IPS-18a (cell line): Measurements from ENCODE around the gene CEBPA.

Experiments
- H3K27ac ChIP-seq: one replicate; pipeline ENCODE4 v1.5.1; 2013; ENCODE audit warnings: low read length
- H3K27me3 ChIP-seq: one replicate; pipeline ENCODE4 v1.6.1; 2013; ENCODE audit warnings: mild to moderate bottlenecking, low read length; ENCODE audit not compliant: control insufficient read depth, insufficient read depth
- H3K36me3 ChIP-seq: one replicate; pipeline ENCODE4 v1.6.1; 2013; ENCODE audit warnings: low read depth, low read length; ENCODE audit not compliant: control insufficient read depth
- H3K4me1 ChIP-seq: one replicate; pipeline ENCODE4 v1.6.1; 2013; ENCODE audit warnings: low read depth, low read length; ENCODE audit not compliant: control insufficient read depth
- H3K4me3 ChIP-seq: one replicate; pipeline ENCODE4 v1.5.1; 2013; ENCODE audit warnings: low read length
- H3K9ac ChIP-seq: one replicate; pipeline ENCODE4 v1.6.1; 2013; ENCODE audit warnings: mild to moderate bottlenecking, low read length, moderate library complexity
- H3K9me3 ChIP-seq: one replicate; pipeline ENCODE4 v1.6.1; 2013; ENCODE audit warnings: low read depth, low read length; ENCODE audit not compliant: control insufficient read depth

Gene CEBPA

GRCh38 chr19:33273881-33274662, 28.3 kb downstream of the CEBPA start:
- Histone ChIP-seq H3K36me3 (no peaks in the 10 kb centered on the region), H3K4me3 (no peak overlapping the region), H3K9me3 (no peaks in the 10 kb centered on the region), H3K9ac (no peak overlapping the region), H3K4me1 (peaks cover 7% of the 10 kb centered on the region), H3K27ac (no peak overlapping the region), H3K27me3 (no peaks in the 10 kb centered on the region)

DNA sequence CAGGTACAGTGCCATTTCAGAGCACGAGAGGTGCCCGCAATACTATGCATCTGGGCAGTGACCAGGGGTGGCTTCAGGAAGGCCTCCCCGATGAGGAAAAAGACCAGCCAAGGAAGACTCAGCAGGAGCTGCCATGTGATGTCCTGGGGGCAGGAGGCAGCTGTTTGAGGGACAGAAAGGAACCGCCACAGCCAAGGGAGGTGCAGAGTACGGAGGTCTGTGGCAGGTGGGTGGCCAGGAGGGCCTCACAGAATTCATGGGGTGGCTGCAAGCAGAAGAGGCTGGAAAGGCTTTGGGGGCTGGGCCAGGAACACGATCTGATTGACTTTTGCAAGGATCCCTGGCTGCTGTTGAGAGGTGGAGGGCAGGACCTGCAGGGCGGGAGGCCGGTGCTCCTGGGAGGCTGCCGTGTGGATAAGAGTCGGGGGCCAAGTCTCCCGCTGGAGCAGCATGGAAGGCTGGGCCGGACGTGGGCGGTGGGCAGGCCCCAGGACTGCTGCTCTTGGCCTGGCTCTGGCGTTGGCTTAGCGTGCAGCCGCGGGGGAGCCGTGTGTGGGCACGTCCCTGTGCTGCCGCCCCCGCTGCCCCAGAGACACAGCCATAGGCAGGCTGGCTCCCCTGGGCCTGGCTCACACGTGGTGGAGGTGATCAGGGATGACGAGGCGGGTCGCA, 29.1 kb downstream of the CEBPA start:
- no peaks in the 10 kb centered on the region for H3K9me3 ChIP-seq
- no peak overlapping the region for H3K27ac ChIP-seq
- no peak overlapping the region for H3K9ac ChIP-seq
- H3K36me3 ChIP-seq: no peaks in the 10 kb centered on the region
- H3K27me3 ChIP-seq: no peaks in the 10 kb centered on the region
- peaks cover 7% of the 10 kb centered on the region for H3K4me1 ChIP-seq
- no peak overlapping the region for H3K4me3 ChIP-seq

DNA sequence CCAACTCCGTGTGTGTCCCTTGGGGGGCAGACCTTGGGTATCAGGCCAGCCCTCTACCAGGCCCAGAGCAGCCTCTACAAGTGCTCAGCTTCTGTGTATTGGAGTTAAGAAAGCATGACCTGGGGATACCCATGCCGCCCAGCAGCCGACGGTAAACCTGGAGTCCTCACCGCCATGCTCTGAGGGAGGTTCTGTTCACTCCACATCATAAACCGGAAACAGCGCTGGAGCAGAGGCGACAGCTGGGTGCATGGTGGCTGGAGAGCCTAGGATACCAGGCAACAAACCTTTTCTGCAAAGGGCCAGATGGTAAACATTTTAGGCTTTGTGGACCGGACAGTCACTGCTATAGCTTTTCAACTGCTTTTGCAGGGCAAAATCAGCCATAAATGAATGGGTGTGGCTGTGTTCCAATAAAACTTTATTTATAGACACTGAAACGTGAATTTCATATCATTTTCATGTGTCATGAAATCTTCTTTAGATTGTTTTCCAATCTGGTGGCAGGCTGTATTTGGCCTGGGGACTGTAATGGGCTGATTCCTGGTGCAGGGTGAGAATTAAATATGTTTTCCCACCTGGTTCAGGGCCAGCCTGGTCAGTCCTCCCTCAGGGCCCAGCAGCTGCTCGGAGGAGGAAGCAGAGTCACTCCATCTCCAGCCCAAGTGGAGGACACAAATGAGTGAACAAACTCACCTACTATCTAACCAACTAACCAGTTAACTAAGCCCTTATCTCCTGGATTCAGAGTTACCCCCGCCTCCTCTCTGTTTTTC, 30.9 kb downstream of the CEBPA start:
- Histone ChIP-seq H3K4me3 (no peak overlapping the region), H3K9ac (no peak overlapping the region), H3K27ac (no peak overlapping the region)

DNA sequence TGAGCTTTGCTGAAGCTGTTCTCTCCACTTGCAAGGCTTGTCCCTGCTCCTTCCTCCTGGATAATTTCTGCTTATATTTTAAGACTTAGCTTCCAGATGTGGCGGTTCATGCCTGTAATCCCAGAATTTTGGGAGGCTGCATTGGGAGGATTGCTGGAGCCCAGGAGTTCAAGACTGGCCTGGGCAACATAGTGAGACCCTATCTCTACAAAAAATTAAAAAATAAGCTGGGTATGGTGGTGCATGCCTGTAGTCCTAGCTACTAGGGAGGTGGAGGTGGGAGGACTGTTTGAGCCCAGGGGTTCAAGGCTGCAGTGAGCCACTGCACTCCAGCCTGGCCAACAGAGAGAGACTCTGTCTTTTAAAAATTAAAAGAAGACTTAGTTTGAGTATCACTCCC, 31.6 kb downstream of the CEBPA start:
- no peak overlapping the region for H3K4me3 ChIP-seq
- H3K9me3 ChIP-seq: no peaks in the 10 kb centered on the region

More for the DNA sequence above, 30.9 kb downstream of the CEBPA start:
- H3K36me3 ChIP-seq: no peaks in the 10 kb centered on the region
- H3K4me1 ChIP-seq: peaks cover 7% of the 10 kb centered on the region
- no peaks in the 10 kb centered on the region for H3K27me3 ChIP-seq
- no peaks in the 10 kb centered on the region for H3K9me3 ChIP-seq

GRCh38 chr19:33269016-33269415, 33.3 kb downstream of the CEBPA start:
- H3K4me3 ChIP-seq: no peak overlapping the region
- no peak overlapping the region for H3K27ac ChIP-seq
- no peaks in the 10 kb centered on the region for H3K4me1 ChIP-seq
- no peaks in the 10 kb centered on the region for H3K27me3 ChIP-seq
- H3K9ac ChIP-seq: no peak overlapping the region
- no peaks in the 10 kb centered on the region for H3K9me3 ChIP-seq
- no peaks in the 10 kb centered on the region for H3K36me3 ChIP-seq

More for the DNA sequence above, 31.6 kb downstream of the CEBPA start:
- Histone ChIP-seq H3K4me1 (peaks cover 7% of the 10 kb centered on the region), H3K27me3 (no peaks in the 10 kb centered on the region), H3K9ac (no peak overlapping the region), H3K36me3 (no peaks in the 10 kb centered on the region), H3K27ac (no peak overlapping the region)

DNA sequence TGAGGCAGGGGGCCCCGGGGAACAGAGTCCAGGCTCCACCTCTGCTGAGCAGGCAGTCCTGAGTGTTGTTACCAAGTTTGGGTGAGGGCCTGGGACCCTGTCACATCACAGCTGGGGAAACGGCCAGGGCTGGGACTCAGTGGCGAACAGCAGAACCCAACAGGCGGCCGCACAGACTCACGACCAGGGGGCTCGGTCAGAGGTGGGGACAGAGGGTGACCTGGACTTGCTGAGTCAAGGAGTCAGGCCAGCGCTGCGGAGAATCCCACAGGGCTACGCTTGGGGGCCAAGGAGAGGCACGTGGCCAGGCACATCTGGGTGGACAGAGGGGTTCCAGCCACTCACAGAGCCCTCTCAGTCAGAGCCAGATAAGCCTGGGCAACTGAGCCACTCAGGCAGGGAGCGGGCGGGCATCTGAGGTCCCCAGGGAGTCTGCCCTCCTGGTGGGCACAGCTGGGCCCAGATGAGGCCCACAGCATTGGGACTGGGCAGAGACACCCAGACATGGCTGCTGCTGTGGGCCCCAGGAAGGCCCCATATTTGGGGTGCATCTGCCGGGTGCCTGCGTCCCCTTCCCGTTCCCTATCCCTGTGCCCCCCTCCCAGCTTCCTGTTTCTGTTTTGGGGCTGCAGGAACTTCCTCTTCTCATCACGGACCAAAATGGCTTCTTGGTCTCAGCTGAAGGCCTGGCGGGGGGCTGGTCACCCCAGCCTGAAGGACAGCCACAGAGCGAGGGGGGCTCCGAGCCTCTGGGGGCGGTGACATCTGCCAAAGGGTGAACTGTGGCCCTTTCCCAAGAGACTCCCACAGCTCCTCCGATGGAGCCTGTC, 34.0 kb downstream of the CEBPA start:
- Histone ChIP-seq H3K9ac (no peak overlapping the region), H3K4me1 (no peaks in the 10 kb centered on the region), H3K27me3 (no peaks in the 10 kb centered on the region), H3K4me3 (no peak overlapping the region), H3K27ac (no peak overlapping the region), H3K9me3 (no peaks in the 10 kb centered on the region), H3K36me3 (no peaks in the 10 kb centered on the region)

DNA sequence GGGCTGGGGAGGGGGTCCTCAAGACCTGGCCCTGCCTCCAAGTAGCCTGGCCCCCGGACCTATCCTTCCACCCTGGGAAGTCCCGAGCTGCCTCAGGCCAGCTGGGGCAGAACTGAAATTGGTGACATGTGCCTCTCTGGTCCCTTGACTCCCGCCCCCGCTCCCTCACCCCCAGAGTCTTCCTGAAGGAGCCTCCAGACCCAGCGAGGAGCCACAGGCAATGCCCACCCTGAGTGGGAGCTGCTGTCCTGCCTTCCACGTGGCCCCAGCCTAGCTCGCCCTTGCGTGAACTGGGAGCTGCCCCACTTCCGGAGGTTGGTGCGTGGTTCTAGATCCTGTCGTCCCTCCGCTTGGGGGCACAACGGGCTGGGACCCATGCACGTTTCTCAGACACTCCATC, 34.6 kb downstream of the CEBPA start:
- Histone ChIP-seq H3K36me3 (no peaks in the 10 kb centered on the region), H3K27ac (no peak overlapping the region), H3K4me3 (no peak overlapping the region), H3K27me3 (no peaks in the 10 kb centered on the region), H3K4me1 (no peaks in the 10 kb centered on the region), H3K9me3 (no peaks in the 10 kb centered on the region), H3K9ac (no peak overlapping the region)

DNA sequence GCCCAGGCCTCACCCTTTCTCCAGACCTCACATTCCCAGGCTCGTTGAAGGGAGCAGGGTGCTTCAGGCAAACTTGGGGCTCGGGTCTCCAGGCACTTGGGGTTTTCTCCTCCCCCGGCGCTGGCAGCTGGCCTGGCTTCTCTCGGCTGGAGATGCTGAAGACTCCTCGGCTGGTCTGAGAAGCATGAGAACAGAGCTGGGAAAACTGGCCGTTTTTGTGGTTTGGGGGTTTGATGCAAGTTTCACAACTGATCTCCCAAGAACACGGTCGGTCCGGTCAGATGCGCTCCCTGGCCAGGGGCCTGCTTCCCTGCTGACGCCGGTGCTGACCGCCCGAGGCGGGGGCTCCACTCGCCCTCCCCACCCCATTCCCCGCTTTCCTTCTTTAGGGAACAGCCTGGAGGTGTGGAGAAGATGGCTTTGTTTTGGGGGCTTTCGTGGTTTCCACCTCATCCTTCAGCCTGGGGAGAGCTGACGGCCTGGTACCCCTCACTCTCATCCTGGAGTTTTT, 35.3 kb downstream of the CEBPA start:
- Histone ChIP-seq H3K9ac (no peak overlapping the region), H3K4me1 (no peaks in the 10 kb centered on the region), H3K27ac (no peak overlapping the region), H3K9me3 (no peaks in the 10 kb centered on the region), H3K36me3 (no peaks in the 10 kb centered on the region), H3K4me3 (no peak overlapping the region), H3K27me3 (no peaks in the 10 kb centered on the region)

- no peaks in the 10 kb centered on the region for H3K4me1 ChIP-seq
- H3K9ac ChIP-seq: no peak overlapping the region
- no peak overlapping the region for H3K27ac ChIP-seq
- no peaks in the 10 kb centered on the region for H3K27me3 ChIP-seq
- no peaks in the 10 kb centered on the region for H3K9me3 ChIP-seq
- H3K36me3 ChIP-seq: no peaks in the 10 kb centered on the region
- no peak overlapping the region for H3K4me3 ChIP-seq
Measured at GRCh38 chr19:33264881-33265445, 37.4 kb downstream of the CEBPA start.

GRCh38 chr19:33263325-33264023, 38.9 kb downstream of the CEBPA start:
- Histone ChIP-seq H3K27me3 (no peaks in the 10 kb centered on the region), H3K27ac (no peak overlapping the region), H3K4me1 (no peaks in the 10 kb centered on the region), H3K36me3 (no peaks in the 10 kb centered on the region), H3K9me3 (no peaks in the 10 kb centered on the region), H3K9ac (no peak overlapping the region), H3K4me3 (no peak overlapping the region)
